PC-9 (cell line): Measurements from ENCODE around the gene CUL4B. TPM values are rescaled to one million over a fixed set of nuclear protein-coding genes. Genes with fewer than 3 reads are reported as not detected.

Experiments used
- BruUV-seq: library from RNA; stranded (reverse); fragments of 400-500 nt; replicated peaks from 2 replicates; lab custom pipeline; 2021; lab: Mats Ljungman, UMichigan
- CTCF ChIA-PET: fragments of 300-600 bp; sonication (Branson Sonifier 250); formaldehyde crosslinking; loops from one replicate; lab custom pipeline; 2022; ENCODE audit warnings: antibody characterized with exemption; lab: Charles Lee
- POLR2A ChIA-PET: fragments of 300-600 bp; sonication (Branson Sonifier 250); formaldehyde crosslinking; loops from one replicate; lab custom pipeline; 2022; ENCODE audit warnings: antibody characterized with exemption; ENCODE audit not compliant: unreplicated experiment; lab: Charles Lee
- DNase-seq, 2 experiments: peaks; one replicate each; pipeline versions ENCODE4 v3.0.0 to v3.0.0-alpha.2; 2015 to 2022; ENCODE audit warnings: mixed read lengths in 1 of 2
- H2AFZ ChIP-seq: fragments of 200-600 bp; sonication (generic); 2 replicates; pipeline ENCODE4 v1.8.1; 2017; ENCODE audit warnings: antibody characterized with exemption
- H3F3A ChIP-seq: fragments of 200-600 bp; sonication (generic); 2 replicates; pipeline ENCODE4 v1.8.1; 2017; ENCODE audit warnings: antibody characterized with exemption, mild to moderate bottlenecking, low read depth; ENCODE audit not compliant: insufficient read depth
- H3K27ac ChIP-seq: fragments of 200-600 bp; sonication (generic); 2 replicates; pipeline ENCODE4 v1.6.1; 2016; ENCODE audit warnings: mixed run types
- H3K27me3 ChIP-seq: fragments of 200-600 bp; sonication (generic); 2 replicates; pipeline ENCODE4 v1.6.1; 2016; ENCODE audit warnings: low read depth, mixed run types; ENCODE audit not compliant: insufficient read depth
- H3K36me3 ChIP-seq: fragments of 200-600 bp; sonication (generic); 2 replicates; pipeline ENCODE4 v1.6.1; 2016; ENCODE audit warnings: low read depth, mixed run types
- H3K4me1 ChIP-seq: fragments of 200-600 bp; sonication (generic); replicated peaks from 2 replicates; pipeline ENCODE4 v1.6.1; 2016; ENCODE audit warnings: mixed run types; ENCODE audit not compliant: insufficient read depth
- H3K4me2 ChIP-seq: fragments of 200-600 bp; sonication (generic); 2 replicates; pipeline ENCODE4 v1.6.1; 2017; ENCODE audit warnings: mixed run types
- H3K4me3 ChIP-seq: fragments of 200-600 bp; sonication (generic); 2 replicates; pipeline ENCODE4 v1.6.1; 2016; ENCODE audit warnings: mixed run types
- H3K79me2 ChIP-seq: fragments of 200-600 bp; sonication (generic); 2 replicates; pipeline ENCODE4 v1.6.1; 2017; ENCODE audit warnings: low read depth, mixed run types
- H3K9me2 ChIP-seq: fragments of 200-600 bp; sonication (generic); 2 replicates; pipeline ENCODE4 v1.8.1; 2017; ENCODE audit warnings: mild to moderate bottlenecking; ENCODE audit not compliant: insufficient read depth
- H3K9me3 ChIP-seq: fragments of 200-600 bp; sonication (generic); 2 replicates; pipeline ENCODE4 v1.8.1; 2016; ENCODE audit warnings: low read depth; ENCODE audit not compliant: insufficient read depth
- H4K20me1 ChIP-seq: fragments of 200-600 bp; sonication (generic); 2 replicates; pipeline ENCODE4 v1.8.1; 2017; ENCODE audit not compliant: insufficient read depth
- CTCF ChIP-seq: fragments of 200-600 bp; sonication (generic); conservative IDR thresholded peaks from 2 replicates; pipeline ENCODE4 v1.6.1; 2017; ENCODE audit warnings: mixed run types, antibody characterized with exemption, mild to moderate bottlenecking, moderate library complexity
- EZH2 ChIP-seq: fragments of 200-600 bp; sonication (generic); IDR thresholded peaks from 2 replicates; pipeline ENCODE4 v1.8.0; 2017; ENCODE audit warnings: antibody characterized with exemption, low read depth
- intact Hi-C: fragments of 100-400 bp; cut with micrococcal nuclease; formaldehyde crosslinking; loops from one replicate; pipeline ENCODE4 v1.10.0; 2022; ENCODE audit not compliant: unreplicated experiment
- total RNA-seq: library from RNA; stranded (reverse); gene quantifications from 2 replicates; pipeline ENCODE4 v1.2.3, GENCODE V29; 2021

The CUL4B gene
- total RNA-seq, 1 experiment from 2014 or later: 154 TPM

DNA sequence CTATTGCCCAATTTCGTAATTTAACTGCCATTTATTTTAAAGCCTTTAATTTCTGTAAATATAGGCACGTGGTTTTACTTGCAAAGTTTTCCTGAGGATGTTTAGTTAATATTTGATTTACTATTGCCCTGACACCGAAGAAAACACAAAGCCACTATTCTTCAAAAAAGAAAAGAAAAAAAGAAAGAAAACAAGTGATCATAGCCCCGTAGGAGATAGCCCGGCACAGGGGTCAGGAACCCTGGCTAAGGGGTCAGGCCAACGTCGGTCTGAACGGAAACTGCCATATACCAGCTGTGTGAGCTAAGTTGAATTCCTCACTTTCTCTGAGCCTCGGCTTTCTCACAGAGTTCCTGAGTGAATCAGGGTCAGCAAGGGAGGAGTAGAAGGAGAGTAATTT is 74.0 kb downstream of the CUL4B start:
- H3K9me3 ChIP-seq: no peaks in the 10 kb centered on the region
- no peak for DNase-seq
- H2AFZ ChIP-seq: no peak overlapping the region
- no peaks in the 10 kb centered on the region for H4K20me1 ChIP-seq
- ChIA-PET CTCF (interaction anchor here (1.3 kb wide), 1 partner anchor 106 kb away, joined by 3 read pairs; no protein-coding TSS in a partner anchor), POLR2A (no interaction called here)
- intact Hi-C loops: loop anchor here (2.0 to 5.0 kb wide), 4 partner anchors 18 to 711 kb away; partner anchors contain the start of gene LAMP2
- H3K4me3 ChIP-seq: no peak overlapping the region
- no peaks in the 10 kb centered on the region for H3K79me2 ChIP-seq
- no peak for TF ChIP-seq CTCF
- H3K36me3 ChIP-seq: no peaks in the 10 kb centered on the region
- peak overlapping the region; percentile 76 for H3K4me2 ChIP-seq
- no TSS peak for BruUV-seq
- peaks cover 19% of the 10 kb centered on the region for H3F3A ChIP-seq
- H3K9me2 ChIP-seq: no peaks in the 10 kb centered on the region
- peaks cover 13% of the 10 kb centered on the region; the same call in 1 of the 2 replicates for H3K4me1 ChIP-seq
- H3K27ac ChIP-seq: no peak overlapping the region
- H3K27me3 ChIP-seq: no peaks in the 10 kb centered on the region

DNA sequence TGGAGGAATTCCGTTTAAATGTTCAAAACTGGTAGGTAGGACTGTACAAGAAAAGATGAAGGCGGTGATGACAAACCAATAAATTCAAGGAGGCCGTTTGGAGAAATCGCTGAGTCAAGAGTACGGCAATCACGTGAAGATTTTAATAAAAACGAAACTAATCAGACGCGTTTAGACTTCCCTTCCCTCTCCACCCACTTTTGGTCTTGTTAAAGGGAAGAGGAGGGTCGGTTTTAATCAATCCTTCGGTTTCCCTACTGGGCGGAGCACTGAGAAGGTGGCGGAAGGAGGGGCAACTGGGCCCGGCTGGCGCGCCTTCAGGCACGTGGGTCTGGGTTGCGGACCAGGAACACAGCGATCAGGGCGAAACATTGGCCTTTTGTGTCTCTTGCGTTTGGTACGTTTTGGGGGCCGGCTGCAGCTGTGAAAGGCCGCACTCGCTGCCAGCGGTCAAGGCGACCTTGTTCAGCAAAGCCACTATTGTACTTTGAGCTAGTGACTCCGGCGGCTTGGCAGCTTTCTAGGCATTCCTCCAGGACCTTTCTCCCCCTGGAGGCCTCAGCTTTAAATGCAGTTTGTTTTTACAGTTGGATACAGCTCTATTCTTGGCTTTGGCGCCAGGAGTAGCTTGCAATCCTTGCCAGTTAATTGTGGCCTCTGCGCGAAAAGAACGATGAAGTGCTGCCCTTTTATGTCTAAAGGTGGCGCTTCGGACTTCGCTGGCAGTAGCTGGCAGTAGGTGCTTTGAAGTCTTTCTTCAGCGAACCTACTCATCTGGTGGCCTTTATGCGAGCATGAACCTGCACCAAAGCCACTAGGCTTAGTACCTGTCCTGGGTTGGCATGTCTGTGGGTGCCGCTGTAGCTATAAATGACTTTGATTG is 74.9 kb downstream of the CUL4B start:
- H3K27ac ChIP-seq: peak overlapping the region; percentile 87
- H2AFZ ChIP-seq: peak overlapping the region; percentile 94
- H3K36me3 ChIP-seq: no peaks in the 10 kb centered on the region
- H4K20me1 ChIP-seq: no peaks in the 10 kb centered on the region
- POLR2A ChIA-PET: interaction anchor here (0.6 kb wide), 2 partner anchors 26 to 50 kb away, joined by 4 to 27 read pairs; no protein-coding TSS in a partner anchor
- no peaks in the 10 kb centered on the region for H3K9me3 ChIP-seq
- H3K4me2 ChIP-seq: peak overlapping the region; percentile 76
- H3K4me3 ChIP-seq: peak overlapping the region; percentile 71
- peak; percentile 81 to 88 for DNase-seq
- no peak for TF ChIP-seq EZH2
- TF ChIP-seq CTCF: peak; percentile 80
- H3K79me2 ChIP-seq: no peaks in the 10 kb centered on the region
- H3F3A ChIP-seq: peaks cover 19% of the 10 kb centered on the region
- no peaks in the 10 kb centered on the region for H3K9me2 ChIP-seq
- intact Hi-C loops: loop anchor here (2.0 to 5.0 kb wide), 4 partner anchors 17 to 711 kb away; partner anchors contain the start of gene LAMP2
- peaks cover 13% of the 10 kb centered on the region; the same call in 1 of the 2 replicates for H3K4me1 ChIP-seq
- CTCF ChIA-PET: interaction anchor here (0.6 to 1.3 kb wide), 5 partner anchors 17 to 248 kb away, joined by 3 to 5 read pairs (median 4); partner anchors contain the start of genes LAMP2 and ZBTB33
- no peaks in the 10 kb centered on the region for H3K27me3 ChIP-seq
- TSS peak; percentile 74 for BruUV-seq

- ChIA-PET POLR2A (no interaction called here), CTCF (no interaction called here)
- intact Hi-C loops: loop anchor here (5.0 kb wide), 3 partner anchors 103 to 712 kb away; no protein-coding TSS in a partner anchor
- Histone ChIP-seq H2AFZ (peak overlapping the region; percentile 94), H3K27ac (peak overlapping the region; percentile 87), H3K9me2 (no peaks in the 10 kb centered on the region), H3K9me3 (no peaks in the 10 kb centered on the region), H3K4me3 (peak overlapping the region; percentile 71), H3K4me1 (peaks cover 13% of the 10 kb centered on the region; the same call in 1 of the 2 replicates), H4K20me1 (no peaks in the 10 kb centered on the region), H3K4me2 (peak overlapping the region; percentile 76), H3K79me2 (no peaks in the 10 kb centered on the region), H3K36me3 (no peaks in the 10 kb centered on the region), H3F3A (peaks cover 19% of the 10 kb centered on the region), H3K27me3 (no peaks in the 10 kb centered on the region)
- TF ChIP-seq EZH2 (no peak), CTCF (no peak)
- no peak for DNase-seq
- BruUV-seq: no TSS peak
Observed at GRCh38 chrX:120485315-120485637, 75.5 kb downstream of the CUL4B start.
